COLO668 (cell line): Measurements from ENCODE around the gene PARM1.
A peak's percentile ranks its signal among the peaks of the same experiment; 100 is the strongest.
"Not testable (repeated sequence)": the region's sequence is repeated elsewhere in the genome, so short reads cannot be mapped to it uniquely, and the experiment has no call there.

Experiments used
- DNase-seq: peaks from one replicate; lab custom pipeline; 2025; ENCODE audit not compliant: unreplicated experiment; lab: John Stamatoyannopoulos, UW

PARM1 gene

DNA sequence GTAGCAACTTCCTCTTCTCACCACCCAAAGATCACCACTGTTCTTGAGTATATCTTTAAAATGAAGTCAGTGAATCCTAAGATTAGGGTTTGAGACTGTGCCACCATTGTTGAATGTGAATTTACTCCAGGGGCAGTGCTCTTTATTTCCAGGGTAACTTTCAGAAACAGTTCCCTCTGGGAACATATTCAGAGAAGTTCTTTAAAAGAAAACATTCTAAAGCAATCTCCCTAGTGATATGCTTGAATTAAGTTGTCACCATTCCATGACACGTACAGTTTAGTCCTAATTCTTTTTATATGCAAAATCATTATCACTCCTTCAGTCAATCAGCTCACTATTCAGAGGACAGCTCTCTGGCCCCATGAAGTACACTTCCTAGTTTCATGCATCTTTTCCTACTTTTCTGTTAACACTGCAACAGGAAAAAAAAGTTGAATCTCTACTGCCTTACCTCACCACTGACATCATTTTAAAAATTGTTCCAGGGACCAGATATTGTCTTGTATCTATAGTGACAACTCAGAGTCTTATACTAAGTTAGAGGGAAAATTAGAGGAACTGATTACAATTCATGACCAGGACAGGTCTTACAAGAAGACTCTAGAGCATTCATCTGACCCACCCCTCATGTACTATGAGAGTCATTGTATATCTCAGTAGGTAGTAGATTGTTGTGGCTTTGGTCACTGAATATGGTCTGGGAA lies 49.8 kb downstream of the PARM1 start:
- no peak for DNase-seq

- DNase-seq = no peak
These were observed 50.3 kb downstream of the PARM1 start for GRCh38 chr4:74983253-74983635.

DNA sequence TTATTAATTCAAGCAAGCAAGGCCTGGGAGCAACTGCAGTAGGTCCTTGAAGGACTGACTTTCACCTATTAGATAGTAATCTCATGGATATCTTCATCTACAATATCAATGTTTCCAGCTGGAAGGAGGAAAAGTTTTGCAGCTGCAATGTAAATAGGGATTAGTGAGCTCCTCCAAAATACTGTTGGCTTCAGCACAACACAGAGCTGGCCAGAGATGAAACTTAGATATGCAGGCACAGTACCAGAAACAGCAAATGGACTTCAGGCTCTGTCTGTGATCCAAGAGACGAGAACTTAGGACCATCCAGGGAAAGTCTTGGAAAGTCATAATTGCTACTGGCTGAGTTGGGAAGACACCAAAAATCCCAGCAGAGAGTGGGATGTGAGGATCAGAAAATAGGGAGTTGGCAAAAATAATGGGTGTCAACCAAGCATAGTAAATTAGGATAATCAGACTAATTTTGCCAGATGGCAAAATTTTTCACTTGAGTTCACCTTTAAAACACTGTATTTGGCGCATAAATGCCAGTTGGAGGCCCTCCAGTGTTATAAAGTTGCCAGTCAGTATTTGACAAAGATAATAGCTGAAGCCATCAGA lies 57.5 kb downstream of the PARM1 start:
- DNase-seq = no peak

GRCh38 chr4:74994436-74994835 lies 61.5 kb downstream of the PARM1 start:
- DNase-seq = not testable (repeated sequence)

DNA sequence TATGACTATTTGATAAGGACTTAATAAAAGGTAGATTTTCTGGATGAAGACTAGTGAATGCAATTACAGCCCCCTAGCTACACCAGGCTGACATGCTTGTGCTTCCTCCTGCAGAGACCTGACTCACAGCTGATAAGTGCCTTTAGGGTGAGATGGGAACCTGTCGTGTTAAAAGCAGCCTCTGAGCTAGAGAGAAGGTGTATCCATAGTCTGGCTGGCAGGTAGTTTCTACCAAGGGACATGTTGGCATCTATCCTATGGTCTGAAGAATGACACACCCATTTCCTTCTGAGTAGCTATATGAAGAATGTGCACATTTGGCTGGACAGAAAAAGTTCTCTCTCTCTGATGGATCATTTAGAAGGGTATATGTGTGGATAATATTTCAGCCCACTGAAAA lies 64.1 kb downstream of the PARM1 start:
- no peak for DNase-seq

- no peak for DNase-seq
These were observed 65.2 kb downstream of the PARM1 start for GRCh38 chr4:74997948-74998729.

DNA sequence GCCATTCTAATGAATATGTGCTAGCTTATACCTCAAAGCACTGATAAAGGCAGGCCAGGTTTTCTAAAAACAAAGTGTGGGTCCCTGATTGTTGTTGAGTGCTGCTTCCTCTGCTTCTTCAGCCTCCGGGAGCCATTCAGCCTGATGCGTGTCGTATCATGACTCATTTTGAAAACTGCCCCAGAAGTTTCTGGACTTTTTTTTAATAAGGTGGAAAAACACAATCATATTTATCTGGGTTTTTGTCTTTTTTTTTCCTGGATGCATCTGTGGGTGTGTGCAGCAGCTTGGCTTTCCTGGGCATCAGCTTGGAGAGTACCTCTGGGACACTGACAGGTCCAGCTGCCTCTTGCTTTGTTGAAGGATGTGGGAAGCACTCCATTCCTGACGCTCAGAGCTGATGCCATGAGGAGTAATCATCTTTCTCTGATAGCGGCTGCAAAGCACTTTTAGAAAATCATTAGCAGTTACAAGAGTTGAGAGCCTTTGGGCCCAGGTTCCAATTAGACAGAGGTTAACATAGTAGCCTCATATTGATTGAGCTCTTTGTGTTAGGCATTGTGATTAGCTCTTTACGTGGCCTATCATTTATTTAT lies 66.9 kb downstream of the PARM1 start:
- DNase-seq = peak; percentile 5

GRCh38 chr4:75001871-75002270 lies 69.0 kb downstream of the PARM1 start:
- no peak for DNase-seq

DNA sequence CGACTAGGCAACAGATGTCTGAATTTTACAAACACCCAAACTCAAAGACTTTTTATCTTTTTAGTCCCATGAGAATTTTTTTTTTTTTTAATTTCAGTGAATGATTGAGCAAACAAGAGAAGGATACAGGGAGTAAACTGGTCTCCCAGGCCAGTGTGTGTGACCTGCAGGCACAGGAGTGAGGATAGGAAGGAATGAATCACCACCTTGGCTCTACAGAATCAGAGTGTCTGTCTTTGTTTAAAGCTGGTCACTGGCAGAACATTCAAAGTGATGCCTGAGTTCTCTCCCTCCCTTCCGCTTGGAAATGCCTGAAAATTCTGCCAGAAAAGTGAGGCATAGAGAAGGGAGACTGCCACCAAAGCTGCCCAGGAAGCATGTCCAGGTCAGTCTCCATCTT lies 69.5 kb downstream of the PARM1 start:
- no peak for DNase-seq

DNA sequence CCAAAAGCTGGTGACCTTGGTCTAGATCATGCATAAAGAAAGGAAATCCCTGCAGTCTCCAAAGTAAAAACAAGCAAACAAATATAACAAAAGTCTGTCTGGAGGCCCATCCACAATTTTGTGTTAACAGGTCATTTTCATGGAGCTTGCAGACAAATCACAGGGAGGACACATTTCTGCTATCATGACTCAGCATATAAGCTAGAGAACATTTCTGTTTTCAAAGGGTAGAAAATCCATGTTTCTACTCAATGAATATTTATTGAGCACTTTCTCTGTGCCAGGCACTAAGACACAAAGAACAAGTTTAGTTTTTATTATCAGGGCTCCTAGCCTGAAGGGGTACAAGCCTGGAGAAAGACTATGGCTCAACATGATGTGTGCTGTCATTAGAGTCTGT lies 71.1 kb downstream of the PARM1 start:
- no peak for DNase-seq

- no peak for DNase-seq
These were observed 72.1 kb downstream of the PARM1 start for GRCh38 chr4:75004755-75005668.

GRCh38 chr4:75005727-75006126 lies 72.8 kb downstream of the PARM1 start:
- DNase-seq = no peak

DNA sequence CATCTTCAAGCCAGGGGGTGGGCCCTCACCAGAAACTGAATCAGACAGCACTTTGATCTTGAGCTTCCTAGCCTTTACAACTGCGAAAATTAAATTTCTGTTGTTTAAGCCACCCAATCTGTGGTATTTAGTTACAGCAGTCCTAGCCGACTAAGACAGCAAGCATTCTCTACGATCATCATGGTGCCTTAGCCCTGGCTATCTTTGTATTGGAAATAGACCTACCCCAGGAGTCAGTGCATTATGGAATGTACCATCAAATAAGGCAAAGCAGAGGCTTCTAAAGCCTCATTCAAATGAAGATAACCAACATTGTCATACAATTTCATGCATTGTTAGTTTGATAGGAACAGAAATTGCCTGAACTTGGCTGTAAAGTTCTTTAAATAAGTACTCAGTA lies 75.0 kb downstream of the PARM1 start:
- DNase-seq = no peak

DNA sequence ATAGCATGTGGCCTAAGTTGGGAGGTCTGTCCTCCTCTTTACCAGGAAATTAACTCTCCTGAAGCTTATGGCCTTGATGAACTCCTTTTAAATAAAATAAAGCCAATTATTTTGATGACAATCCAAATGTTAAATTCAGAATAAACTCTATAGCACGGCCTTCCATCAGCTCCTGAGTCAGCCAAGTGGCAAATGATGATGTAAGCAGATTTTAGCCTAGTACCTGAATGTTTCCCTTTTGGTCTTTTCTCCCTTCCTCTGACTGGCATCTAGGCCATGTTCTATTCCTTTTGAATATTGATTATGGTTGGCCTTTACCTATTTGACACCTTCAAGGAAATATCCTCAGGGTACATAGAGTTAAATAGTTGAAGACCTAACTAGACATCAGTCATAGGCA lies 76.2 kb downstream of the PARM1 start:
- no peak for DNase-seq

DNA sequence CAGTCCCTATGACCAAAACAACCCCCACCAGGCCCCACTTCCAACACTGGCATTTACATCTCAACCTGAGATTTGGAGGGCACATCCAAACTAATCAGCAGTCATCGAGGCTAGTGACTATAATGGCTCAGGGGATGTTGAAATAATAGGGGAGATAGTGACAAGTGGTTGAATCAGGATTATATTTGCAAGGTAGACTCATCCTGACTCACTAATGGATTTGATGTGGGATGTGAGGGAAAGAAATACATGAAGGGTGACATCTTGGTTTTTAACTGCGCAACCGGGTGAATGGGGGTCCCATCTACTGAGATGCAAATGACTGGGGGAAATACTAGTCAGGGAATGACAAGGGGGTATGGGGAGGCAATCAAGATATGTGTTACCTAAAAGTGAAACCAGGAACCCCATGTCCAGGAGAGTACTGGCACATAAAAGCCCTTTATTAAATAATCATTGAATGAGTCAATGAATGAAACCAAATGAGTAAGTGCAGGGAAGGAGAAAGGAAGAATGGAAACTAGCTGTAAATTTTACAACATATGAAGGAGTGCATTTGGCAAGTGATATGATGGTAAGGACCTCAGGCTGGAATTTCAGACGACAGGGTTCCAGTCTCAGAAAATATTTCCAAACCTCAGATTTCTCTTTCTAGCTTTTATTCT lies 78.3 kb downstream of the PARM1 start:
- no peak for DNase-seq

DNA sequence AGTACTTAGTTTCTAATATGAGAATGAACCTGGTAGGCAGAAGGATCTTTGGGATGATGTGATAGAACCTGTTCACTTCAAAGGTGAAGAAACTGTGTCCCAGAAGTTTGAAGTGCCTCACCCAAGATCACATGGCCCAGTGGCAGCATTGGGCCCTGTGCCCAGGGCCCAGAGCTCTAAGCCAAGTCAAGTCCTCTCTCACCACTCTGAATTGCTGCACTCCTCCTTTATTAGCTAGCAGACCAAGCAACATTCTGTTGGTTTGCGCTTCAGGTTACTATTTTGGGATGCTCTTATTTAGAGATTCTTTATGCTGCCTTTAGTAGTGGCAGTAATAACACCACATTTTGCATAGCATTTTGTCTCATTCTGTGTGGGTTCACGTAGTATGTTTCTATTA lies 82.7 kb downstream of the PARM1 start:
- no peak for DNase-seq

DNA sequence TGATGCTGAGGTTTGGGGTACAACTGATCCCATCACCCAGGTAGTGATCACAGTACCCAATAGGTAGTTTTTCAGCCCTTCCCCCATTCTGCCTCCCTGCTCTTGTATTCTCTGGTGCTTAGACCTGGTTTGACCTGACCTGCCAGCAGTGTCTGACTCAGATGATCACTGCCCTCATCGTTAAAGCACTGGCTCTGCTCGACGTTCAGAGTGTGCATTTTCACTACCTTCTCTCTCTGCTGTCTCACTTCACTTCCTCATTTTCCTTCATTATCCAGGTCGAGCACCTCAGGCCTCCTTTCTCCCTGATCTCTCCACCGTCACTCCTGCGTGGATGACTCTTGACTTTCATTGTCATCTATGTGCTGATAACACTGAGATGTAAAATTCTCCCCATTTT lies 83.6 kb downstream of the PARM1 start:
- DNase-seq = no peak

- DNase-seq = no peak
These were observed 86.0 kb downstream of the PARM1 start for GRCh38 chr4:75018811-75019479.

DNA sequence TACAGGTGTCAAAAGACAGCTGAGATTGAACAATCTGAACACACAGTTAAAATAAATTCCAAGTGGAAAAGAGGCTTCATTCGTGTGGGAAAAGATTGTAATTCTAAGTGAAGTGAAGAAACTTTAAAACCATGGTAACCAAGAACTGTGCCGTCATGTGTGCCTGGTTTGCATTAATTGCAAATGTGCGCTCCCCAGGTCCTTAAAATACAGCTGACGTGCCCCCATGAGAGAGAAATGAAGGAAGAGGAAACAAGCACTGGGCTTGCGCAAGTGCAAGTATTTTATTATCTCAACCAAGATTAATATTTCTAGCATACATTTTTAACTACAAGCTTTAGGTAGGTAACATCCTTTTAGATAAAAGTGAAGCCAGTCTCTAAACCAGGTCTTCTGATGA lies 92.5 kb downstream of the PARM1 start:
- no peak for DNase-seq
